SK-N-SH (cell line): Measurements from ENCODE around the gene NR1H4. TPM values are rescaled to one million over a fixed set of nuclear protein-coding genes. Genes with fewer than 3 reads are reported as not detected.

Source experiments
- CTCF ChIA-PET: fragments of 300-600, 350-600 bp; formaldehyde crosslinking; extraction: SDS; loops from one replicate; lab custom pipeline; 2021; lab: Yijun Ruan, JAX
- POLR2A ChIA-PET: fragments of 350-600 bp; sonication (Branson Sonifier 250); formaldehyde crosslinking; extraction: SDS; loops from one replicate; lab custom pipeline; 2020; ENCODE audit warnings: antibody characterized with exemption, inconsistent platforms; lab: Yijun Ruan, JAX
- DNase-seq: peaks from one replicate; pipeline ENCODE4 v3.0.0; 2012
- H2AFZ ChIP-seq: fragments of 200-600 bp; sonication (generic); 2 replicates; pipeline ENCODE4 v1.8.1; 2016; ENCODE audit warnings: antibody characterized with exemption, mild to moderate bottlenecking, low read depth
- H3F3A ChIP-seq: fragments of 200-600 bp; sonication (generic); replicated peaks from 2 replicates; pipeline ENCODE3; 2016; ENCODE audit warnings: antibody characterized with exemption, mild to moderate bottlenecking; ENCODE audit not compliant: insufficient read depth
- H3K27ac ChIP-seq, 2 experiments: fragments of 200-500 bp in 1 of 2; fragments of 200-600 bp in 1 of 2; sonication (Bioruptor generic) in 1 of 2; sonication (generic), shearing (Covaris generic) in 1 of 2; 2 replicates each; pipeline versions ENCODE4 v1.5.1 to v1.6.1; 2014 to 2016; ENCODE audit warnings: low read depth in 2 of 2, inconsistent platforms in 1 of 2, low read length in 1 of 2, mild to moderate bottlenecking in 1 of 2, mixed read lengths in 1 of 2
- H3K27me3 ChIP-seq: fragments of 200-600 bp; sonication (generic), shearing (Covaris generic); 2 replicates; pipeline ENCODE4 v1.6.1; 2016; ENCODE audit warnings: mixed run types; ENCODE audit not compliant: insufficient read depth
- H3K36me3 ChIP-seq, 2 experiments: fragments of 200-500 bp in 1 of 2; fragments of 200-600 bp in 1 of 2; sonication (Bioruptor generic) in 1 of 2; sonication (generic) in 1 of 2; replicated peaks in 1 of 2; 2 replicates each; pipeline versions ENCODE3 to v1.5.1; 2014 to 2016; ENCODE audit warnings: low read length in 1 of 2, mild to moderate bottlenecking in 1 of 2; ENCODE audit not compliant: insufficient read depth in 2 of 2, control insufficient read depth in 1 of 2
- H3K4me1 ChIP-seq, 2 experiments: fragments of 200-500 bp in 1 of 2; fragments of 200-600 bp in 1 of 2; sonication (Bioruptor generic) in 1 of 2; sonication (generic), shearing (Covaris generic) in 1 of 2; 2 replicates each; pipeline versions ENCODE4 v1.5.1 to v1.6.1; 2014 to 2016; ENCODE audit warnings: low read depth in 1 of 2, low read length in 1 of 2, mixed run types in 1 of 2; ENCODE audit not compliant: insufficient read depth in 2 of 2, control insufficient read depth in 1 of 2
- H3K4me2 ChIP-seq: fragments of 200-600 bp; sonication (generic), shearing (Covaris generic); 2 replicates; pipeline ENCODE4 v1.6.1; 2017; ENCODE audit warnings: mixed run types
- H3K4me3 ChIP-seq, 2 experiments: fragments of 200-500 bp in 1 of 2; fragments of 200-600 bp in 1 of 2; sonication (Bioruptor generic) in 1 of 2; sonication (generic), shearing (Covaris generic) in 1 of 2; 2 replicates each; pipeline versions ENCODE4 v1.5.1 to v1.8.1; 2014 to 2016; ENCODE audit warnings: low read depth in 2 of 2, inconsistent platforms in 1 of 2, low read length in 1 of 2, mild to moderate bottlenecking in 1 of 2, mixed read lengths in 1 of 2, moderate library complexity in 1 of 2
- H3K79me2 ChIP-seq: fragments of 200-600 bp; sonication (generic); 2 replicates; pipeline ENCODE4 v1.8.1; 2017; ENCODE audit warnings: mild to moderate bottlenecking; ENCODE audit not compliant: insufficient read depth
- H3K9ac ChIP-seq: fragments of 200-600 bp; sonication (generic); 2 replicates; pipeline ENCODE4 v1.6.1; 2017; ENCODE audit warnings: mixed run types
- H3K9me2 ChIP-seq: fragments of 200-600 bp; sonication (generic); 2 replicates; pipeline ENCODE4 v1.6.1; 2017; ENCODE audit warnings: mixed run types
- H3K9me3 ChIP-seq: fragments of 200-600 bp; sonication (generic); 2 replicates; pipeline ENCODE4 v1.6.1; 2017; ENCODE audit warnings: mixed run types, mild to moderate bottlenecking, moderate library complexity
- H4K20me1 ChIP-seq: fragments of 200-600 bp; sonication (generic); 2 replicates; pipeline ENCODE4 v1.6.1; 2017; ENCODE audit warnings: mild to moderate bottlenecking, mixed run types; ENCODE audit not compliant: insufficient read depth
- EP300 ChIP-seq, 2 experiments: IDR thresholded peaks; 2 replicates each; pipeline versions ENCODE4 v1.4.0 to v1.6.1; 2012; ENCODE audit warnings: borderline replicate concordance in 1 of 2, low read depth in 1 of 2, low read length in 1 of 2
- EZH2phosphoT487 ChIP-seq: fragments of 200-600 bp; sonication (generic); IDR thresholded peaks from 2 replicates; pipeline ENCODE4 v1.6.1; 2017; ENCODE audit warnings: low read depth, mixed run types, mild to moderate bottlenecking, antibody characterized with exemption, moderate library complexity, borderline replicate concordance
- FOSL2 ChIP-seq: IDR thresholded peaks from 2 replicates; pipeline ENCODE4 v1.4.0; 2012; ENCODE audit warnings: low read depth, mild to moderate bottlenecking, moderate library complexity, borderline replicate concordance
- FOXJ3 ChIP-seq: sonication (generic); formaldehyde crosslinking; IDR thresholded peaks from 2 replicates; pipeline ENCODE4 v1.5.1; 2020; ENCODE audit warnings: mild to moderate bottlenecking, missing genetic modification reagents
- GATA2 ChIP-seq: sonication (generic); formaldehyde crosslinking; IDR thresholded peaks from 2 replicates; pipeline ENCODE4 v1.5.0; 2020; ENCODE audit warnings: mild to moderate bottlenecking, missing genetic modification reagents
- MEF2A ChIP-seq: IDR thresholded peaks from 2 replicates; pipeline ENCODE4 v1.4.0; 2012; ENCODE audit warnings: low read depth, borderline replicate concordance
- MXI1 ChIP-seq: IDR thresholded peaks from 2 replicates; pipeline ENCODE4 v1.6.1; 2012; ENCODE audit warnings: mild to moderate bottlenecking, low read depth, low read length, improper control_type of control experiment
- NFIC ChIP-seq: IDR thresholded peaks from 2 replicates; pipeline ENCODE4 v1.4.0; 2012; ENCODE audit warnings: borderline replicate concordance
- POLR2AphosphoS5 ChIP-seq: IDR thresholded peaks from 2 replicates; pipeline ENCODE4 v1.6.1; 2012; ENCODE audit warnings: low read depth, low read length
- RCOR1 ChIP-seq: fragments of 150-350 bp; IDR thresholded peaks from 2 replicates; pipeline ENCODE4 v1.6.1; 2017; ENCODE audit warnings: antibody characterized with exemption, low read length
- RFX5 ChIP-seq: IDR thresholded peaks from 2 replicates; pipeline ENCODE4 v1.6.1; 2012; ENCODE audit warnings: mild to moderate bottlenecking, improper control_type of control experiment, low read length
- RXRA ChIP-seq: IDR thresholded peaks from 2 replicates; pipeline ENCODE4 v1.4.0; 2012; ENCODE audit warnings: low read depth, mild to moderate bottlenecking, borderline replicate concordance
- SIN3A ChIP-seq: IDR thresholded peaks from 2 replicates; pipeline ENCODE4 v1.6.1; 2012; ENCODE audit warnings: low read depth, mild to moderate bottlenecking, low read length, moderate library complexity, borderline replicate concordance
- TCF12 ChIP-seq: IDR thresholded peaks from 2 replicates; pipeline ENCODE4 v1.4.0; 2012
- YY1 ChIP-seq: IDR thresholded peaks from 2 replicates; pipeline ENCODE4 v1.4.0; 2012; ENCODE audit warnings: low read depth, mild to moderate bottlenecking
- WGBS: methylation state at CpG from one replicate; pipeline ENCODE4 v1.1.6; 2017; ENCODE audit warnings: low lambda C conversion rate; 5-methylcytosine and 5-hydroxymethylcytosine counted together
- polyA plus RNA-seq, 3 experiments: library from polyadenylated mRNA; depleted of rRNA; stranded (reverse); fragments of >200 nt; gene quantifications; 2 replicates each; pipeline ENCODE4 v1.2.3, GENCODE V29; 2012

Gene NR1H4
- polyA plus RNA-seq, 1 of the 3 experiments (the other 2 are of a cell fraction): not detected

GRCh38 chr12:100573292-100574186 is 99.9 kb downstream of the NR1H4 start, which contains the start of gene GAS2L3 (continued):
- TF ChIP-seq SIN3A: peak; percentile 91; the same call in 1 of the 2 replicates
- no peak for TF ChIP-seq NFIC
- TF ChIP-seq GATA2 (CRISPR knock-in tag): no peak
- TF ChIP-seq EP300 (IDR thresholded peaks at IDR 0.05; ENCODE audit: borderline replicate concordance in 1 of 2, low read depth in 1 of 2, low read length in 1 of 2): peak in 1 of 2 experiments; percentile 25; a peak in 1 of 4 replicates
- no peak for TF ChIP-seq EZH2phosphoT487
- peak; percentile 67; the same call in 1 of the 2 replicates for TF ChIP-seq POLR2AphosphoS5
- peak; percentile 94 for TF ChIP-seq MXI1
- no peak for TF ChIP-seq YY1
- TF ChIP-seq FOXJ3: no peak
- TF ChIP-seq FOSL2: no peak
- TF ChIP-seq RFX5: no peak
- no peak for TF ChIP-seq RXRA
- no peak for TF ChIP-seq MEF2A
- TF ChIP-seq RCOR1: 0 out of 2 replicates have a peak, but pooled peaks have one; percentile 16
- TF ChIP-seq TCF12: no peak

DNA sequence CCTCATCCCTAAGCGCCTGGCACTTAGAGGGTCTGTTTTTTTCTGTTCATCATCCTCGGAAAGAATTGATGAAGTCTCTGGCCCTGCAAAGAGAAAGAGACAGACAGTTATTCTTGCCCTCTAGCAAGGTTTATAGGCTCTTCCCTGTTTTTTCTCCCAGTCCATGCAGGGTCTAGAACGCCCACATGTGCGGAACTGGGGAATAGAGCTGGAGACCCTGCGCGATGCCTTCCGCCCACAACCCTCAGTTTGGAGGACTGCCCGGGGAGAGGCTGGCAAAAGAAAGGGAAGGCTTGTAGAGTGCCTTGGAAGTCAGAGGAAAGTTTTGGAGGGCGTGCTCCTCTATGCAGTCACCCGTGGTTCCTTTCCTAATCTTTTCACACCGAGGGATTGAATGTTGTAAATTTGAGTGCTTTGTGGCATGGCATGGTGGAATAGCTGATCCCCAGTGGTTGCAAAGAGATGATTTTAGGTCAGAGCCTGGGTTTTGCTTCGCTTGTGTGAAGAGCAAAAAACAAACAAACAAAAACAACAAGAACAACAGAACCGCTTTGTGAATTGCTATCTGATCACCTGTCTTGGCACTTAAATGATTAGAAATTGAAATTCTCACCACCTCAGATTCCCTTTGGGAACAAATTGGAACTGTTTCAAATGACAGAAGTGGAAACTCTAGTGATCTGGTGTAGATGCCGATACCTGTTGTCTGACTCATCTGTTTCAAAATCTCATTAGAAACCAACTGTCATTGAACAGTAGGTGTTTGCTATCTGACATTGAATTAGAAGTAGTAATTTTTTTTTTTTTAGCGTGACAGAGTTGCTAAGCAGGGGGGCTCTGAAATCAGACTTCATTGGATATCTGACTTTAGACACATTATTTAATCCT is 100.8 kb downstream of the NR1H4 start:
- peak overlapping the region; percentile 77 for H3K9ac ChIP-seq
- H3K4me2 ChIP-seq: peak overlapping the region; percentile 99
- peaks cover 8 to 17% of the 10 kb centered on the region in 2 experiments for H3K4me1 ChIP-seq
- H3K79me2 ChIP-seq: peaks cover 58% of the 10 kb centered on the region
- peak; percentile 54 for DNase-seq
- H3K9me2 ChIP-seq: no peaks in the 10 kb centered on the region
- H3F3A ChIP-seq: peaks cover 21% of the 10 kb centered on the region
- no peaks in the 10 kb centered on the region; the same call in 1 of the 2 replicates for H4K20me1 ChIP-seq
- peak overlapping the region; percentile 91 to 96 for H3K4me3 ChIP-seq
- ChIA-PET CTCF (interaction anchor here (0.6 to 3.2 kb wide), 5 partner anchors 17 to 728 kb away, joined by 3 to 12 read pairs (median 4); no protein-coding TSS in a partner anchor), POLR2A (no interaction called here)
- peak overlapping the region; percentile 99 for H2AFZ ChIP-seq
- no peaks in the 10 kb centered on the region for H3K36me3 ChIP-seq
- no peaks in the 10 kb centered on the region for H3K27me3 ChIP-seq
- no peak for TF ChIP-seq TCF12
- TF ChIP-seq MXI1: peak; percentile 67; the same call in 1 of the 2 replicates
- no peaks in the 10 kb centered on the region for H3K9me3 ChIP-seq
- 16% methylated on average over 15 of the region's 15 CpGs for WGBS
- no peak overlapping the region; a peak in 1 of 4 replicates for H3K27ac ChIP-seq
